ENCODE data around the gene PHETA1.

- TF ChIP-seq POLR2A (IDR thresholded peaks at IDR 0.05) = no peak
- TF ChIP-seq CTCF (IDR thresholded peaks at IDR 0.05) = no peak
These were observed 19.0 kb downstream of the PHETA1 start for GRCh38 chr12:111349748-111350520.

All from esophagus squamous epithelium (tissue), 4 donors.